Measurements from ENCODE around the gene VANGL1.

VANGL1 gene

DNA sequence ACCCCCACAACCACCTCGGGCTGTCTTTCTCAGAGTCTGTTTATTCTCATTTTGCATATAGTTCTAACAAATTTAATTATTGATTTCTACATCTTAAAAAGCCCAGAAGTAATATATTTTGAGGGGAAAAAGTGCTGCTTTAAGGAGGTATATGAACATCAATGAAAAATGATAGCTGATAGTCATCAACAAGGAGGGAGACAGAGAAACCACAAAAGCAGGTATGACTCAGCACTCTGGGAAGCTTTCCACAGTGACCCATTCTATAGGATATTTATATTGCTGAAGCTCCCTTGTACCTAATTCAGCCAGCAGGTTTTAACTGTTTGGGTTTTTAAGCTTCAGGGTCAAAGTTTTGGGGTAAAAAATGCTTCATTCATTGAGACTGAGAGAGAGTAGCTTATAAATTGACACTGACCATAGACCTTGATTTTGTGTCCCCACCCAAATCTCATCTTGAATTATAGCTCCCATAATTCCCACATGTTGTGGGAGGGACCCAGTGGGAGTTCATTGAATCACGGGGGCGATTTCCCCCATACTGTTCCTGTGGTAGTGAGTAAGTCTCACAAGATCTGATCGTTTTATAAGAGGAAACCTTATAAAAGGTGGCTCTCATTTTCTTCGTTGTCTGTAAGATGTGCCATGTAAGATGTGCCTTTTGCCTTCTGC, 27.4 kb downstream of the VANGL1 start:
- DNase-seq (ENCODE audit: low read depth) = no peak

DNA sequence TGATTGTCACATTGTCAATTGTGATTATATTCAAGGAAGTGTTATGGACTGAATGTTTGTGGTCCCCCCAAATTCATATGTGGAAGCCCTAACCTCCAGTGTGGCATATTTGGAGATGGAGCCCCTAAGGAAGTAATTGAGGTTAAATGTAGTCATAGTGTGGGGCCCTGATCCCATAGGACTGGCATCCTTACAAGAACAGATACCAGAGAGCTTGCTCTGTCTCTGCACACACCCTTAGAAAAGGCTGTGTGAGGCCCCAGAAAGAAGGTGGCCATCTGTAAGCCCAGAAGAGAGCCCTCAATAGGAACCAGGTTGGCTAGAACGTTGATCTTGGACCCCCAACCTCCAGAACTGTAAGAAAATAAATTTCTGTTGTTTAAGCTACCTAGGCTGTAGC, 28.1 kb downstream of the VANGL1 start:
- no peak for DNase-seq (ENCODE audit: low read depth)

DNA sequence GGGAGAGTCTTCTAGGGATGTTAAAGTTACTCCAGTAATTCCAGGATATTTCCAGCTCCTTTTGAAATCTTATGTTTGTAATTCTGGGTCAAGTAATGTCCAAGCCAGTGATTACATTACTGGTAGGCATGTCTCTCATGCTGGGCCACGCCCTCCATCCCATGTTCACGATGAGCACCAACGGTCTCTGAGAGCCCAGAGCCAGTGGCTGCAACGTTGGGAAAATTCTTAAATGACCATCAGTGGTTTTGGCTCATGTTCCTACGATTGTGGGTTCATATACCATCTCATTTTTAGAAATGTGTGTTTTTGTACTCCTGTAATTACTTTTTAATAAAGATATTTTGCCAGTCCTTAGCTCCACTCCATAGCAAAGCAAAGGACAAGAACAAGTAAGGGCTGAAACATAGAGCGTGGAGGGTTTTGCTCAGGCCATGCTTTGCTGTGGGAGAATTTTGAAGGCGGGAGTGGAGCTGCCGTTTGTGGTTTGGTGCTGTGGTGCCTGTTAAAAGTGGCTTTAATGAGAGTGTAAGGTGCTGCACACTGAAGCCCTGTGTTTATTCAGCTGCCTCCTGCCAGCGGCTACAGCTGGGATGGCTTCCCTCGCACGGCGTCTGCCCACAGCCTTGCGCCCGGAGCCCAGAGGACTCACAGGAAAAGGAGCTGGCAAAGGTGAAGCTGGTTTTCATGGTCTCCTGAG, 28.9 kb downstream of the VANGL1 start:
- no peak for DNase-seq (ENCODE audit: low read depth)

DNA sequence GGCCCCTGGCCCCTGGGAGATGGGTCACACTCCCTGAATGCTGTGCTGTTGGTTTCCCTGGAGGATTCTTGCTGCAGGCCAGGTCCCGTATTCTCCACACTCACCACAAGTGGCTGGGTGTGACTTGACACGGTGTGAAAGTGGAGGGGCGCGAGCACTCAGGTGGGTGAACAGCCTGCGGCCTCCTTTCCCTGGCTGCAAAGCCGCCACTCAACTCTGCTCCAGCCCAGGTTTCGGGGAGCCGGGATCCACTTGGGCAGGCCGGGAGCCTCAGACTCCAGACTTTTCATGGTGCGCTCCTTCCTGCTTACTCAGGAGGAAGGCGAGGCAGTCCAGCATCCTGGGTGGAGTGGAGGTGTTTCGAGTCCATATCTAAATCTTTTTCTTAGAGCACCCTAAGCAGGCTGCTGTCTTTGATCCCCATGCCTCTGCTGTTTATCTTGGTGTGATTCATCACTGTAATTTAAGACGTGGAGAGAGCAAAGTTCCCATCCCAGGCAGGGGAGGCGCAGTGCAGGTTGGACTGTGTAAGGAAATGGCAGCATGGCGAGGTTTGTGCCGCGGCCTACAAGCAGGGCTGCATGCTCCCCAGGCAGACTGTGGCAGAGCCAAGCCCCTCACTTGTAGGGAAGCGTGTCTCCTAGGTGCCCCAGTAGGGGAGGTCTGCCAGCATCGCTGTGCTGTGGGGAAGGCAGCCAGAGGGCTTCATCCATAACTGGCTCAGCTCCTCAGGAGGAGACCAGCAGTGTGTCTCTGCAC, 29.6 kb downstream of the VANGL1 start:
- DNase-seq (ENCODE audit: low read depth) = no peak

DNA sequence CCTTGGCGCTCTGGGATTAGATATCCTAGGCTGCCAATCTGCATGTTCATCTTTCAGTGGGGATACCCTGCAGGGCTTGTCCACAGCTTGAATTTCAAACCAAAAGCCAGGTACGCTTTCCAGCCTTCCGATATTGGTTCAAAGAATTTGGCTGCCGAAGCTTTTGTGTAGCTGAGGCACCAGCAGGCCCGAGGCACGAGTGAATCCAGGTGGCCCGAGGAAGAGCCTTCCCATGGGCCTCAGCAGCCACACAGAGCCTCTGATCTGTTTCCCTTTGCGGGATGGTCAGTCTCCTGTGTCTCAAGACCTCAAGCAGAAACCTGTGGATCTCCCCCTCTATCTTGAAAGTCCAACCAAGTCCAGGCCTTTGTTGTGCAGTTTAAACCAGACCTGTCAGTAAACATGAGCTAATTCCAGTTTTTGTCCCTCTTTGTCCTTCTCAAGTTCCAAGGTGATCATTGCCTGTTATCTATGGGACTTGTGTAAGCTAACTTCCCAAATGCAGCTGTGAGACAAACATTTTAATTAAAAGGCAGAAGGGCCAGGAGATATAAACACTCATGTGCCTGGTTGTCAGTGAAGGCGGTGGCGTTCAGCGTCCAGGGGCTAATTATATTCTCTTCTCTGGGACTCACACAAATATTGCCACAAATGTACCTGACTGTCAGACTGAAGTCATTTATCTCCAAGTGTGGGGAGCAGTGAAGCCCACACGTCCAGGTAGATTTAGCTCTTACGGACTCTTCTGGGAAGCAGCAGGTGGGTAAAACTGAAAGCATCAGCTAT, 30.6 kb downstream of the VANGL1 start:
- DNase-seq (ENCODE audit: low read depth) = no peak

DNA sequence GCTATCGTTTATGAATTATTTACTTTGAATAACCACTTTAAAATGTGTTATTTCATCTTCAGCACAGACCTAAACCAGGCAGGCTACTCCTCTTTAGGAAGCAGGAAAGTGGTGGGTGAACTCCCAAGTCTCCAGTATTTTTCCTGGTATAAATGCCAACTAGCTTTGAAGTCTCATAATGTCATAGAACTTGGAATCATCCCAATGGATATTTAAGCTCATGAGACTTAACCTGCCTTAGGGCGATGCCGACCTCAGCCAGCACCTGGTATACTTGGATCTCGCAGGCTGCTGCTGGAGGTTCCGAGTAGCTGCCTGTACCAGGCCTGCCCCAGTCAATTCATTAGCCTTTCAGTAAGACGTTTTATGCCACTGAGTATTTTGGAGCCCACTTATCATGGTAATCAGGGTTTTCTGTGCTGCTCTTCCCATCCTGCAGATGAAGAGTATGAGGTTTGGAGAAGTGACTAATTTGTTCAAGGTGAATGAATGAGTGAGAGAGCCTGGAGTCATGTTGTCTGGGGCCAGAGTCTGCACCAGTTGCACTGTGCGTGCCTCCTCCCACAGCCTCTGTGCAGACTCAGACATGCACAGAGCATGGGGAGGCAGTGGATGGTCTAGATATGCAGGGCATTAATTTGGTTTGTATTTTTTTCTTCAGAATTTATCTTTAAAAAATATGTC, 34.9 kb downstream of the VANGL1 start:
- DNase-seq (ENCODE audit: low read depth) = no peak

DNA sequence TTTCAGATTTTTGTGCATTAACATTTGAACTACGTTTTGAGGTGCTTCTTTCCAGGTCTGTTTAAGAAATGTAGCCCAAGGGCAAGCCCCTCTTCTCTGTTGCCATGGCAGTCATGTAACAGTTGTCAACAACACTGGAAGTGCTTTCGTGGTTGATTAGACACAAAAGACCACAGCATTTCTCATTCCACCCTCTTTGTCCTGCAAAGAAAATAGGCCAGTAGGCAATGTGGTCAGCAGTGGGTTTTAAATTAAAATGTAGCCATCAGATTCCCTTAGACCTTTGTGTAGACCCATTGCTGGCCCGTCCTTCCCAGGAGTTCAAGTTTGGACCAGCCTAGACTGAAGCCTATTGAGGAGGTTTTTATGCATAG, 35.4 kb downstream of the VANGL1 start:
- no peak for DNase-seq (ENCODE audit: low read depth)

DNA sequence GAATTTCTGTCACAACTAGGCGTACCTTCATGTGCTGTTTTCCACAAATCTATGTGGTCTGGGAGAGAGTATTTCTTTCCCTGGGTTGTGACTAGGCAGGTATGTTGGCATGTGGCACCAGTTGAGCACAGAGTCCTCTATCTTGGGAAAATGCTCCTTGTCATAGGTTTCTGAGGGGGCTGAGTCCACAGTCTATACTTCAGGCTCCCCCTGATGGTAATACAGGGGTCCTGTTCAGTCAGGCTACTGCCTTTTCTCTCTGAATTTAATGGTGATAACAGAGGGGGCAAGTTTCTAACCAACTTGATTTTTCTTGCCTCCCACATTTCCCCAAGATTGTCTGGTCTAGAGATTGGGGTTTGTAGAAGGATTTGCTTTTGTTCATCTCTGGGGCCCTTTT, 35.8 kb downstream of the VANGL1 start:
- DNase-seq (ENCODE audit: low read depth) = no peak

DNA sequence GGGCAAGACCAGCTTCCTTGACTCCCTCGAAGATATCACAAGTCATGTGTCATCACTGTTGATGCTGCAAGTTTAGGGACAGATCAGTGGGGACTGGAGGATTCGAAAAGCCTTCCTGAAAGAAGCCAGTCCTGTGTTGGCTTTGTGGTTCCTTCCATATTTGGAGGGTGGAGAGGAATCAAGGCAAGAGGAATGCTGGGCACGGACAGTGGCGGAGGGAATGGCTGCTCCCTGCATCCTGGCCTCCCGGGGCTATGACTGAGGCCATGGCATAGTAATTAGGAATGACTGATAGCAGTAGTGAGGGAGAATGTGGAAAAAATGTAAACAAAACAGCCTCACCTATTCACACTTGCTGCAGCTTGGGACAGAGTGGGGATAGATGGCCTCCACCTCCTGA, 36.4 kb downstream of the VANGL1 start:
- DNase-seq (ENCODE audit: low read depth) = no peak

DNA sequence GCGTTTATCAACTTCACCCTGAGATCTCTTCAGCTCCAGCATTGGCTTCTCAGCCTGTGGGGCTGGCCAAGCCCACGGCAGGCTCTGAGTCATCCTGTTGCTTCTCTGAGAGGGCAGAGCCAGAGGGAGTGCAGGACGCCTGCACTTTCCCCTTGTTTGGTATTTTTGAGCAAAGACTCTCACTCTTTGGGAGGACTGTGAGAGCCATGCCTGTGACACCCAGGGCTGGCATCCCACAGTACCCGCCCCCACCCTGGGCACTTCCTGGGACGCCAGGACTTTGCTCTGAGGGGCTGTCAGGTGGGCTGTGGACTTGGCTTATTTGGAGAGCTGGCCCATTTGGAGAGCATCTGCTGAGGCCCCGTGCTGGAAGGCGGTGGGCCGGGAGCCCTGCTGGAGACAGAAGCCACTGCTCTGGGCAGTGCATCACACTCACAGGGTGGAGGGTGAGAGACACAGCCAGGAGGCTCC, 37.4 kb downstream of the VANGL1 start:
- DNase-seq (ENCODE audit: low read depth) = no peak

DNA sequence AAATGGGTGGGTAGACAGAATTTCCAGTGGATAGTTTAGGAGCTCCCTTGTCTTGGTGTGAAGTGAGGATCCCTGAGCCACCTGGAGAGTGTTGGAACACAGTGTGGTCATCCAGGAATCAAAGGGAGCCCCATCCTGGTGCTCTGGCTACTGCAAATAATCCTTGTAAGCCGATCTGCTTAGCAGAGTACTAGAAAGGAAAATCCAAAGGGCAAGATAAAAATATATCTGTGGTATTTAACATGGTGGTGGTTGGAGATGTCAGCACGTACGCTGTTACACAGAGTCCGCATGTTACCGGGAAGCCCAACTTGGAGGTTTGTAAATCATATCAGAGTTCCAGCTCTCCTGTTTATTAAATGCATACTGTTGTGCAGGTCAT, 39.0 kb downstream of the VANGL1 start:
- DNase-seq (ENCODE audit: low read depth) = no peak

DNA sequence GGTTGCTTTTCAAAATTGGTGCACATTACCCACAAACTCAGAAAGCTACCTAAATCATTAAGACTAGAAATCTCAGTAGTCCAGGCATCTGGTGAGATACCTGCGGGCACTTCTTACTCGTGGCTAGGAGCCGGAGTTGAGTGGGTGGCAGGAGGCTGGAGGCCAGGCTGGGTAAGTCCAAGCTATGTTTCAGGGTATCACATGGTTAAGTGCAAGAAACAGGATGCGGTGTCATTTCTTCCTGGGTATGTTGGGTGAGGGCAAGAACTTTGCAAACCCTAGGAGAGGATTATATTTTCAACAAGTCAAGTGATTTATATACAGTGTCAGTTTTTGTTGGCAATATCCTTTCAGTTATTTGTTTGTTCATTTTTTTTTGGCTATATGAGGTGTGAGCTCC, 41.0 kb downstream of the VANGL1 start:
- DNase-seq (ENCODE audit: low read depth) = no peak

DNA sequence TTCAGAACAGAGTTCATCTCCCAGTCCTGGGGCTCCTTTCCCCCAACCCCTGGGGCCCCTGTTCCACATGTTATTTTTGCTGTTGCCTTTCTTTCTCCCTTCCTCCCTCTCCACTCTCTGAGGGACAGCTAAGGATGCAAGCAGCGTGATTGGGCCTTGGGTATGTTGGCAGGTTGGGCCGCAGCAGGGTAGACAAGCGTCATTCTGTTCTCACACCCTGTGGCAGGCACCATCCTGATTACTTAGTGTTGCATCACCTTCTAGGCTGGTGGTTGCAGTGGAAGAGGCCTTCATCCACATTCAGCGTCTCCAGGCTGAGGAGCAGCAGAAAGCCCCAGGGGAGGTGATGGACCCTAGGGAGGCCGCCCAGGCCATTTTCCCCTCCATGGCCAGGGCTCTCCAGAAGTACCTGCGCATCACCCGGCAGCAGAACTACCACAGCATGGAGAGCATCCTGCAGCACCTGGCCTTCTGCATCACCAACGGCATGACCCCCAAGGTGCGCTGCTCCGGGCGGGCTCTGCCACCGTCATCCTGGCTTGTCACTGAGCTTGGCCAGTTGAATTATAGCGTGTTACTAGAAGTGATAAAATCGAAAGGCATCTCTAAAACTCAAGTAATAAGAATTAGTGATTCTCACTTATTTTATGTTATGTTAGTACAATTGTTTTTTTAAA, 43.4 kb downstream of the VANGL1 start:
- no peak for DNase-seq (ENCODE audit: low read depth)

DNA sequence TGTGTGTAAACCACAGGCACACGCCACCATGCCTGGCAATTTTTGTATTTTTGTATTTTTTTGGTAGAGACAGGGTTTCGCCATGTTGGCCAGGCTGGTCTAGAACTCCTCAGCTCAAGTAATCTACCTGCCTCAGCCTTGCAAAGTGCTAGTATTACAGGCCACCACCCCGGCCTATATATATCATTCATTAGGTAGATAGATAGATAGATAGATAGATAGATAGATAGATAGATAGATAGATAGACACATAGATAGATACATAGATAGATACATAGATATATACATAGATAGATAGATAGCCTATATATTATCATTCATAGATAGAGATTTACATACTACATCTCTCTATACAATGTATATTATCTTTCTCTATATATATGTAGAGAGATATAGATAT, 46.0 kb downstream of the VANGL1 start:
- no peak for DNase-seq (ENCODE audit: low read depth)

DNA sequence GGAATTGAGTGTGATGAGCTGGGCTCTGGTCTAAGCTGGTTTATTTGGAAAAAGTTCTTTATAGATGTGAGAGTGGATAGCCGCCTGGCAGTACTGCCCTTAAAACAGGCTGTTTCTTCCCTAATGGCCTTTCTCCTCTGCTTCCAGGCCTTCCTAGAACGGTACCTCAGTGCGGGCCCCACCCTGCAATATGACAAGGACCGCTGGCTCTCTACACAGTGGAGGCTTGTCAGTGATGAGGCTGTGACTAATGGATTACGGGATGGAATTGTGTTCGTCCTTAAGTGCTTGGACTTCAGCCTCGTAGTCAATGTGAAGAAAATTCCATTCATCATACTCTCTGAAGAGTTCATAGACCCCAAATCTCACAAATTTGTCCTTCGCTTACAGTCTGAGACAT, 49.2 kb downstream of the VANGL1 start:
- DNase-seq (ENCODE audit: low read depth) = no peak

DNA sequence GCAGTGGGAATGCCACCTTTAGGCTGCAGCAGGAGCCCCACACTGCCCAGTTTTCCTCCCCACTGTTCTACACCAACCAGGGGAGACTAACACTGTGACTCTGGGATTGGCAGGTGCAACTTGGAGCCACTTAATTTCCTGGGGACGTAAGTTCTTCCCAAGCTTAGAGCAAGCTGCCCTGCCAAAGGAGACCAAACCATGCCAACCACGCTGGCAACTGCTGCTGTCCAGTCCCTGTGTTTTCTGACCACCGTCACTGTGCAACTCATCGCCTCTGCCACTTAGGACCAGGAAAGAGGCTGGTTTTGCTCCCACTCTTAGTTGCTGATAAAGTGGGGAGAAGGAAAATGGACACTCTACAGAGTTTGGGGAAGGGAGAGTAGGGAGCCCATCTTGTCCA, 50.5 kb downstream of the VANGL1 start:
- DNase-seq (ENCODE audit: low read depth) = no peak

DNA sequence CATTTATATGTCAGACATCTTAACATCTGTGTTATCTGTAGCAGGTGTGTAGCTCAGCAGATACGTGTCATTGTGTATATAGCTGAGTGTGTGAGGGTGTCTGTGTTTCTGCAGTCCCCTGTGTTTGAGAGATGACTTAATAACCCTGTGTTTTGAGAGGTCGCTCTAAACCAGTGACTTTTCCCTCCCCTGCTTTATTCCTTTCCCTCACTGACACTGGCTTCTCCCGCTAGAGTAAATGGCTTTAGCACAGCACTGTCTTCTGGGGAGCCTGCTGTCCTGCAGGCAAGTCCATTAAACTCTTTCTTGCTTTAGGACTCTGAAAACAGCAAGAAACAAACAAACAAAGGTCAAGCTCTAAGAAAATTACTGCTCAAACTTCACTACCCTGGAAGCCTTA, 53.0 kb downstream of the VANGL1 start:
- DNase-seq (ENCODE audit: low read depth) = no peak

DNA sequence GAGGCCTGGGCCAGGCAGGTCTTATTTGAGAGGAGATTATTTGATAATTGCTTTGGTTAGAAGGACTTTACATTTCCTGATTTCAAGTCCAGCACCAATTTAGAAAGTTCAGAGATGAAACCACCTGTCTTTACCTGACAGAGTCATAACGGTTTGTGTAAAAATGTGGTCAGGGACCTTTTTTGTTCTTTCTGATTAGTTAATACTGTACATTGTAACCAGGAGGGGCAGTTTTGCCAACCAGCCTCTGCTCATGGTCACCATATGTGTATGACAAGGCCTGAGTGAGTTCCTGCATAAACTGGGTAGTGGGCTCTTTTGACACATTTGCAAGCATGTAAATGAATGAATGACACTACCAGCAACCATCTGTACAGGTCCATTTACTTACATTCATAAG, 55.8 kb downstream of the VANGL1 start:
- DNase-seq (ENCODE audit: low read depth) = no peak

DNA sequence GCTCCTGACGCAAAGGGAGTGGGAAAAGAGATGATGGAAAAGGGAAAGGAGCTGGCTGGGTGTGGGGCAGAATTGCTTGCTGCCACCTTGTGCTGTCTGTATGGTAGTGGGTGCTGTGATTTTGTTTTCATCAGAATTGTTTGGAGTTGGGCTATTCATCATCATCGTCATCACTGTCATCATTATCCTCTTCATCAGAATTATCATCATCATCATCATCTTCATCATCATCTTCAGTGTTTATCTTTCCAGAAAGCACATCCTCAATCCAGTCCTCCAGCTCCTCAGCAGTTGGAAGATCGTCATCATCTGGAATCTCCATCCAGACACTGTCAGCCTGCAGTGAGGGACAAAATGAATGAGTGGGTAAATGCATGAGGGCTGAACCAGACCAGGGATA, 59.3 kb downstream of the VANGL1 start:
- DNase-seq (ENCODE audit: low read depth) = no peak

DNA sequence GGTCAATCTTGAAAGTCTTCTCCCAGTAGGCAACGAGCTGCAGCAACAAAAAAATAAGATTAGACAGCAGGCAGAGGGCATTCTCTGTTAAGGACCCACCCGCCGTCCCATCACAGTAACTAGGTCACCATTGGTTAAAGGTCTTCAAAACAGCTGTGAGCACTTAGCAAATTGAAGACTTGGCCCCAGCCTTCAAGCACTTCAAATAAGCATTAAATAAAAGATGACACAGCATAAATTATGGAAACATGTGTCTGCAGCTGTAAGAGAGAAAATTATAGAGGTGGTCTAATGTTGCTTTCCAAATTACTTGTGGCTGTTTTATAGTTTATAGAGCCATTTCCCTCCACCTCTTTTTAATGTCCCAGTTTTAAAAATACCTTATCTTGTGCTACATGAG, 61.2 kb downstream of the VANGL1 start:
- DNase-seq (ENCODE audit: low read depth) = no peak
